ENCODE results near the gene OARD1. TPM values are rescaled to one million over a fixed set of nuclear protein-coding genes. Genes with fewer than 3 reads are reported as not detected.
A peak's percentile ranks its signal among the peaks of the same experiment; 100 is the strongest.
"Not testable (repeated sequence)": the region's sequence is repeated elsewhere in the genome, so short reads cannot be mapped to it uniquely, and the experiment has no call there.

Gene OARD1
- total RNA-seq (2014; rRNA removed; shearing (Covaris generic)) = 19.0 and 25.5 TPM in 2 replicates
- 35.3 and 39.3 TPM in 2 replicates for polyA plus RNA-seq (2015; cell fraction: cytosol; rRNA removed)
- 25.1 and 26.6 TPM in 2 replicates for polyA plus RNA-seq (2015; cell fraction: nucleus; rRNA removed)

GRCh38 chr6:41071923-41072835 lies at the start of gene OARD1:
OARD1 (minus strand) TSS chr6:41072356; CDS start chr6:41071634, 722 bp downstream.
- DNase-seq (ENCODE audit: low read depth) = peak; percentile 99

GRCh38 chr6:41120058-41120457 lies 47.9 kb upstream of the OARD1 start:
- no peak for DNase-seq (ENCODE audit: low read depth)

GRCh38 chr6:41119508-41119907 lies 47.4 kb upstream of the OARD1 start:
- DNase-seq (ENCODE audit: low read depth) = no peak

GRCh38 chr6:41115027-41115426 lies 42.9 kb upstream of the OARD1 start:
- DNase-seq (ENCODE audit: low read depth) = not testable (repeated sequence)

GRCh38 chr6:41111017-41111416 lies 38.9 kb upstream of the OARD1 start:
- no peak for DNase-seq (ENCODE audit: low read depth)

- DNase-seq (ENCODE audit: low read depth) = no peak
Measured at GRCh38 chr6:41103847-41104246, 31.7 kb upstream of the OARD1 start.

- DNase-seq (ENCODE audit: low read depth) = no peak
Measured at GRCh38 chr6:41100871-41101287, 28.7 kb upstream of the OARD1 start.

GRCh38 chr6:41098366-41098765 lies 26.2 kb upstream of the OARD1 start:
- no peak for DNase-seq (ENCODE audit: low read depth)

- DNase-seq (ENCODE audit: low read depth) = peak; percentile 39
Measured at GRCh38 chr6:41097467-41098090, 25.4 kb upstream of the OARD1 start.

GRCh38 chr6:41093729-41094128 lies 21.6 kb upstream of the OARD1 start:
- no peak for DNase-seq (ENCODE audit: low read depth)

- peak; percentile 13 for DNase-seq (ENCODE audit: low read depth)
Measured at GRCh38 chr6:41092421-41093140, 20.4 kb upstream of the OARD1 start.

GRCh38 chr6:41090841-41091761 lies 18.9 kb upstream of the OARD1 start:
- DNase-seq (ENCODE audit: low read depth) = no peak

GRCh38 chr6:41088451-41088850 lies 16.3 kb upstream of the OARD1 start:
- DNase-seq (ENCODE audit: low read depth) = no peak

- DNase-seq (ENCODE audit: low read depth) = no peak
Measured at GRCh38 chr6:41085182-41085581, 13.0 kb upstream of the OARD1 start.

GRCh38 chr6:41083072-41083471 lies 10.9 kb upstream of the OARD1 start:
- DNase-seq (ENCODE audit: low read depth) = no peak

GRCh38 chr6:41080621-41081020 lies 8.5 kb upstream of the OARD1 start:
- no peak for DNase-seq (ENCODE audit: low read depth)

GRCh38 chr6:41079080-41079479 lies 6.9 kb upstream of the OARD1 start:
- no peak for DNase-seq (ENCODE audit: low read depth)

- DNase-seq (ENCODE audit: low read depth) = no peak
Measured at GRCh38 chr6:41078101-41078500, 5.9 kb upstream of the OARD1 start.

GRCh38 chr6:41077536-41077935 lies 5.4 kb upstream of the OARD1 start:
- no peak for DNase-seq (ENCODE audit: low read depth)

Measured in HT1080 (cell line).